GM13976 (cell line): ENCODE measurements around the gene HOXA3.

Experiments
- DNase-seq: peaks from one replicate; pipeline ENCODE4 v3.0.0; 2012; ENCODE audit warnings: low spot score
- in situ Hi-C: fragments of 300-500 bp; cut with MboI; formaldehyde crosslinking; loops from one replicate; pipeline ENCODE4 v1.12.0; 2022; ENCODE audit warnings: low sequenced_read_pairs, mixed read lengths, inconsistent platforms; ENCODE audit not compliant: unreplicated experiment
- TF ChIP-seq, protein P1 (sequence below): IDR thresholded peaks from 2 replicates; pipeline ENCODE4 v1.5.1; 2012; ENCODE audit warnings: borderline replicate concordance, mild to moderate bottlenecking; ENCODE audit not compliant: insufficient read depth; ENCODE audit errors: extremely low read depth, missing control alignments, control extremely low read depth

HOXA3 gene

DNA sequence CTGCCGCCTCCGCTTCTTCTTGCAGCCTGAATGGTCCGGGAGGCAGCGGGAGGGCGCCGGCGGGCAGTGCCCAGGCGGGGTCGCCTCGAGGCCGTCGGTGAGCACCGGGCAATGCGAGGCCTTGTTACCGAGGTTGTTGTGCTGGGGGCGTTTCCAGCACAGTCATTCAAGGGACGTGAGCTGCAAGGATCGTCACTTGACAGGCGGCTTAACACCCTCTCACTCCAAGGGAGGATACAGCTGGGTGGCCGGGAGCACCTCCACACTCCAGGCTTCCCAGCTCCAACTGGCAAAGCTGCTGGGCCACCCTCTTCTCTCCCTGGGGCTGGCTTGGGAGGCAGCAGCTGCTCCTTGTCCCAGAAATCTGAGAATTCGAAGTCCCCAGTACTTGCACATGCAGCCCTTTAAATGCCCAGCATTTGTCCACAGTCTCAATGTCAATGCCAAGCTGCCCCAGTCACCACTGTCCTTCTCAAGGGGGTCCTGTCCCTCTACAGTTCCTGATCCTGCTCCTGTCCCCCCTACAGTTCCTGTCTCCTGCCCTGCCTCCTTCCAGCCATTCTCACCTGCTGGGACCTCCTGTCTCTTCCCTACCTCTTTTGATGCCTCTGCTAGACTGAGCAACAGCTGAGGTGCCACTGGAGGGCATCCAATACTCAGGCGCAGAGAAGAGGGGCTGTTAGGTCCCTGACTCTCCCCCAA is 37.1 kb upstream of the HOXA3 start:
- DNase-seq: no peak
- in situ Hi-C loops: no loop called here

DNA sequence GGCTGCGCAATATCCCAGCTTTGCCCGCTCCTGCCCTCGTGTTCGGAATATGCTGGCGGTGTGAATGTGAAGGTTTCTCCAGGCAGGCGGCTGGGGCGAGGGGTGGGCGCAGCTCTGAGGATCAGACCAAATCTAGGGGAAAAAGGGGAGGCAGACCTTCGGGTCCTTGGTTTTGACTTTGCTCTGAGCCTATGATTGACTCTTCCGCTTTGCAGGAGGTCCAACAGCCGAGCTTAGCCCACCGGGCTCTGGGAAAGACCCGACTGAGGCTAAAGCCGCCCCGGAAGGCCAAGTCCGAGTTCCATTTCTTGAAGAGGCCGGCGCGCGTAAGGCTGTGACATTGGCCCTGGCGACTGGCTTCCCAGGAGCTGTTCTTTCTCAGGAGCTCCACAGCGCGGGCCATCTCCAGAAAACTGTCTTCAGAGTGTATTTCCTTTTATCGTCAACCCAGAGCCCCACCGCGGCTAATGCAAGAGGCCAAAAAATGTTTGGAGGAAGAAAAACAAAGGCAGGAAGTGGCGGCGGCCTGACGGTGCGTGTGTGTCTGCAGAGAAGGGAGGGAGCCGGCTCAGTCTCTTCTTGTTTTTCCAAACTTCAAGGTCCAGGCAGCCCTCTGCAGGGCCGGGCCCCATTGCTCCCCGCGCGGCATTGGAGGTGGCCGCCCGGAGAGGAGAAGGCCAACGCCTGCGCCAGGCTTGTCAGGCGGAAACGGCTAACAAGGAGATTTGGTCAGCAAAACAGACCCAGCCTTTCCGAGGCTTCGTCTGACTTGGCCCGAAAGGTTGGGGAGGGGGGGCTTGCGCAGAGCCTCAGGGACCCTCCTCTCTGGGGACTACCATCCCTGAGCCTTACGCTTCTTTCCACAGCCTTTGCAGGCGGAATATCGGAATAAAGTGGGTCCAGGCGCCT is 36.3 kb upstream of the HOXA3 start:
- no peak for DNase-seq
- TF ChIP-seq, protein P1, sequence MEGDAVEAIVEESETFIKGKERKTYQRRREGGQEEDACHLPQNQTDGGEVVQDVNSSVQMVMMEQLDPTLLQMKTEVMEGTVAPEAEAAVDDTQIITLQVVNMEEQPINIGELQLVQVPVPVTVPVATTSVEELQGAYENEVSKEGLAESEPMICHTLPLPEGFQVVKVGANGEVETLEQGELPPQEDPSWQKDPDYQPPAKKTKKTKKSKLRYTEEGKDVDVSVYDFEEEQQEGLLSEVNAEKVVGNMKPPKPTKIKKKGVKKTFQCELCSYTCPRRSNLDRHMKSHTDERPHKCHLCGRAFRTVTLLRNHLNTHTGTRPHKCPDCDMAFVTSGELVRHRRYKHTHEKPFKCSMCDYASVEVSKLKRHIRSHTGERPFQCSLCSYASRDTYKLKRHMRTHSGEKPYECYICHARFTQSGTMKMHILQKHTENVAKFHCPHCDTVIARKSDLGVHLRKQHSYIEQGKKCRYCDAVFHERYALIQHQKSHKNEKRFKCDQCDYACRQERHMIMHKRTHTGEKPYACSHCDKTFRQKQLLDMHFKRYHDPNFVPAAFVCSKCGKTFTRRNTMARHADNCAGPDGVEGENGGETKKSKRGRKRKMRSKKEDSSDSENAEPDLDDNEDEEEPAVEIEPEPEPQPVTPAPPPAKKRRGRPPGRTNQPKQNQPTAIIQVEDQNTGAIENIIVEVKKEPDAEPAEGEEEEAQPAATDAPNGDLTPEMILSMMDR: no peak
- in situ Hi-C loops: no loop called here

More for the DNA sequence above, 37.1 kb upstream of the HOXA3 start:
- TF ChIP-seq, protein P1: no peak

DNA sequence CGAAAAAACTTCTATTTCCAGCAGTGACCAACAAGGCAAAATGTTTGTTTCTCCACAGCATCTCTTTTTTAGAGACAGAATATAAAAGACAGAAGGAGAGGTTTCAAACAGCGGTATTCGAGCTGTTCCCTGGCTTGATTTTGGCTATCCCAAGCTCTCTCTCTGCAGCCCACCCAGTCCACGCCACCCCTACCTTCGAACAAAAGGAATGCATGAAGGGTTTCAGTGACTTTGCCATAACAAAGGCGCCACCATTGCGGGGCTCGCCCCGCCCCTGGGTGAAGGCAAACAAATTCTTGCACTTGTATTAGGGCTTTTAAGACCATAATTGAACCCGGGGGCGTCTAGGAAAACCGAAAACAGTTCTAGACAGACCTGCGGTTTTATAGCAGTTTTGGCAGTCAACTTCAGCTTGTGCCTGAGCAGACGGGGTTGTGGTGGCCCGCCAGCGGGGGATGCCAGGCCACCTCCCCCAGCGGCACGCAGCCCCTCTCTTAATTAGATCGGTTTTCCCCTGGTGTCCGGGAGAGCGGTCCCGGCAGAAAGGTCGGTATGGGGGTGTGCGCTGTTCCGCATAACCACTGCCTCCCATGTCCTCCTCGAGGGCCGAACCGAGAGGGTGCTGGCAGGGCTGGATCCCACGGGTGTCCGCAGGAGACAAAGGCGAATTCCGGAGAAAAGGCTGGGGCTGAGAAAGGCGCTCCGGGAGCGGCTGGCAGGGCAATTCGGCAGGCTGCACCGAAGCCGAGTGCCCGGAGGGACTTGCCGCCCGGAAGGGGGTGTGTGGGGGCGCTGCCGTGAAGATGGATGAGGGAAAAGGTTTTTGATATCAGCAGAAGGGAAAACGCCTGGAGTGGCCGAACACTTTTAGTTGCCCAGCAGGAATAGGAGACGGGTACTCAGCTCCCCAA is 35.3 kb upstream of the HOXA3 start:
- in situ Hi-C loops: no loop called here
- DNase-seq: no peak
- TF ChIP-seq, protein P1: no peak

DNA sequence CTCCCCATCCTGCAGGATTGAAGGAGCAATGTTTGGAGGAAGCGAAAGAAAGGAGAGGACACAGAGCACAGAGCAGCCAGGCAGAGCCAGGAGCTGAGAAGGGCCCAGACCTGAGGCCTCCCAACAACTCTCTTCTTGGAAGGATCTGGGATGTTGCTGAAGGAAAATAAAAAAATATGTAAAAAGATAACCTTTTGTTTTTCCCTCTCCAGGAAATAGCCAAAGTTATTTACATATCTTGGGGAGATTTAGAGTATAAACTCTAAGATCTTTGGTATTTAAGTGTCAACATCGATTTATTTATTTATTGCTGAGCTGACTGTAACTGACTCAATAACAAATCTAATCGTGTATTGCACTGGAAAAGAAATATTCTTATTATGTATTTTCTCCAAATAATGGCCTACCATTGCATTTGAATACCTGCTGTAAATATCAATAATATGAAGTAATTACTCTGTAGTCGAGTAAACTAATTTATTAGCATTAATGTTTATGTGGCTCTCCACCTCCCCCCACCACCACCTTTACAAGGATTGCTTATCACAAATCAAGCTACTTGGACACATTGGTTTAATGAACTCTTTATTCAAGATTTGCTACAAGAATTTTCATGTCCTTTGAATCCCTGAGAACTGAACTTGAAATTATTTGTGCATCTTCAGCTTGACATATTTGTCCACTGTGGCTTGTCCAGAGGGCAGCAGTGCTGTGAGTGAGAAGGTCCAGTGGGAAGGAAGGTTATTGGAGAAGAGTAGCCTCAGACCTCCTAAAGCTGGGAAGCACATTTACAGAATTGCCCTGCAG is 34.5 kb upstream of the HOXA3 start:
- in situ Hi-C loops: no loop called here
- no peak for DNase-seq
- TF ChIP-seq, protein P1: no peak

DNA sequence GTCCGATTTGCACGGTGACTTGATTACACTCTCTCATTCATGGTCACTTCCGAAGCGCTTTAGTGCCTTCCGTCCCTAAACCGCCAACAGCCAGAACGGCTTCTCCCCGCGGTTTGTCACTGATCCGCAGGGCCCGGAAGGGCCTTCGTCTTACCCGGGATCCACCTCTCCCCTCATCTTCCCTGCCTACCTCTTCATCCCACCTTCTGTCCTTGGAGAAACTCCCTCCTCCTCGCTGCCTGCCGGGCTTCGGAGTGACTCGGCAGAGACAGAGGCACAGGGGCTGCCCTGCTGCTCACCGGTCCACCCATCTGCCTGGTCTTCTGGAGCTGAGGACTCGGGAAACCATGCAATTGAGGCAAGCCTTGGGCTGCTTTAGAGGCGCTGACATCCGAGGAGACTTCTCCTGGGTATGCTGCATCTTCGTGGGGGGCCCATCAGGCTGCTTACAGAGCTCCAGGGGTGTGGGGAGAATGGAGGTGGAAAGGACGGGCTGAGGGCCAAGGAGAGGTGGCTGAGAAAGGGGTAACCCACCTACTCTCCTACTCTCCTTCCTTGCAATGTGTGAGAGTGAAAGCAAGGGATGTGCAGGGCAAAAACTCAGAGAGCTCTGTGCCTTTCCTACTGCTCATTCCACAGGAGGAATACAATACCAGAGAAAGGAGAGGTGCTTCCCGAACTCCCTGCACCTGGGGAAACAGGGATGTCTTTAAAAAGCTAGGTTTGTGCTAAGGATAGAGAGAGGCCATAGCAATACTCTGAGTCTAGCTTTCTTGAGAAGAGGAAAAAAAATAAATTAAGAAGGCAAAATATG is 33.7 kb upstream of the HOXA3 start:
- in situ Hi-C loops: no loop called here
- no peak for DNase-seq
- TF ChIP-seq, protein P1: no peak
